ENCODE results near the gene PRKCB. TPM values are rescaled to one million over a fixed set of nuclear protein-coding genes. Genes with fewer than 3 reads are reported as not detected.

The PRKCB gene
- total and polyA plus RNA-seq, 2 experiments from 2014 or later: 3.7 to 16.4 TPM

DNA sequence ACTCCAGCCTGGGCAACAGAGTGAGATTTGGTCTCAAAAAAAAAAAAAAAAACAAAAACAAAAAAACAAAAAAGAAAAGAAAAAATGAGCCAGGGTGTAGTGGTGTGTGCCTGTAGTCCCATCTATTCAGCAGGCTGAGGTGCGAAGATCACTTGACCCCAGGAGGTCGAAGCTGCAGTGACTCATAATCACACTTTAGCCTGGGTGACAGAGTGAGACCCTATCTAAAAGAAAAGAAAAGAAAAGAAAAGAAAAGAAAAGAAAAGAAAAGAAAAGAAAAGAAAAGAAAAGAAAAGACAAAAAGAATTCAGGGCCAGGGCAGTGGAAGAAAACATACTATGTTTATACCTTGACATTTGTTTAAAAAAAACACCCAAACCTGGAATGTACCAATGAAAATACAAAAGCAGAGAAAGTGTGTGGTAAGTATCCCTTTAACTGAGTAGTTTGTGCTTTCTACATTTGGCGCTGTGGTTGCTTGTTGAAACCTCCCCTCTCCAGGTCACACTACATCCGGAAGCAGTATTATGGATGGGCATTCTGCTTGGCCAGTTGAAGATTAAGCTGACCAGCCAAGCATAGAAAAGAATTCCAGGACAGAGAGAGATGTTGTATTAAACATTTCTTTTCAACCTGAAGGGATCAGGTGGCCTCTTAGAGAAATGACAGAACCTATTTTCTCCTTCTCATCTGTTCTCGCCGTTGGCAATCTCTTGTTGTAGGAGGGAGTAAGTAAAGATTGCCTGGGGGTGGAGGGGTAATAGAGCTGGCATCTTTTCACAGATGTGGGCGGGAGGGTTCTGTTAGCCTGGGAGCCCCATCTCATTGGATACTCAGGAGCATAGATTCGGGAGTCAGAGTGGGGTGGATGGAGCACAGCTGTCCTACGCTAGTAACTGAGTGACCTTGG is 12.1 kb upstream of the PRKCB start (continued):
- TF ChIP-seq, protein P1, sequence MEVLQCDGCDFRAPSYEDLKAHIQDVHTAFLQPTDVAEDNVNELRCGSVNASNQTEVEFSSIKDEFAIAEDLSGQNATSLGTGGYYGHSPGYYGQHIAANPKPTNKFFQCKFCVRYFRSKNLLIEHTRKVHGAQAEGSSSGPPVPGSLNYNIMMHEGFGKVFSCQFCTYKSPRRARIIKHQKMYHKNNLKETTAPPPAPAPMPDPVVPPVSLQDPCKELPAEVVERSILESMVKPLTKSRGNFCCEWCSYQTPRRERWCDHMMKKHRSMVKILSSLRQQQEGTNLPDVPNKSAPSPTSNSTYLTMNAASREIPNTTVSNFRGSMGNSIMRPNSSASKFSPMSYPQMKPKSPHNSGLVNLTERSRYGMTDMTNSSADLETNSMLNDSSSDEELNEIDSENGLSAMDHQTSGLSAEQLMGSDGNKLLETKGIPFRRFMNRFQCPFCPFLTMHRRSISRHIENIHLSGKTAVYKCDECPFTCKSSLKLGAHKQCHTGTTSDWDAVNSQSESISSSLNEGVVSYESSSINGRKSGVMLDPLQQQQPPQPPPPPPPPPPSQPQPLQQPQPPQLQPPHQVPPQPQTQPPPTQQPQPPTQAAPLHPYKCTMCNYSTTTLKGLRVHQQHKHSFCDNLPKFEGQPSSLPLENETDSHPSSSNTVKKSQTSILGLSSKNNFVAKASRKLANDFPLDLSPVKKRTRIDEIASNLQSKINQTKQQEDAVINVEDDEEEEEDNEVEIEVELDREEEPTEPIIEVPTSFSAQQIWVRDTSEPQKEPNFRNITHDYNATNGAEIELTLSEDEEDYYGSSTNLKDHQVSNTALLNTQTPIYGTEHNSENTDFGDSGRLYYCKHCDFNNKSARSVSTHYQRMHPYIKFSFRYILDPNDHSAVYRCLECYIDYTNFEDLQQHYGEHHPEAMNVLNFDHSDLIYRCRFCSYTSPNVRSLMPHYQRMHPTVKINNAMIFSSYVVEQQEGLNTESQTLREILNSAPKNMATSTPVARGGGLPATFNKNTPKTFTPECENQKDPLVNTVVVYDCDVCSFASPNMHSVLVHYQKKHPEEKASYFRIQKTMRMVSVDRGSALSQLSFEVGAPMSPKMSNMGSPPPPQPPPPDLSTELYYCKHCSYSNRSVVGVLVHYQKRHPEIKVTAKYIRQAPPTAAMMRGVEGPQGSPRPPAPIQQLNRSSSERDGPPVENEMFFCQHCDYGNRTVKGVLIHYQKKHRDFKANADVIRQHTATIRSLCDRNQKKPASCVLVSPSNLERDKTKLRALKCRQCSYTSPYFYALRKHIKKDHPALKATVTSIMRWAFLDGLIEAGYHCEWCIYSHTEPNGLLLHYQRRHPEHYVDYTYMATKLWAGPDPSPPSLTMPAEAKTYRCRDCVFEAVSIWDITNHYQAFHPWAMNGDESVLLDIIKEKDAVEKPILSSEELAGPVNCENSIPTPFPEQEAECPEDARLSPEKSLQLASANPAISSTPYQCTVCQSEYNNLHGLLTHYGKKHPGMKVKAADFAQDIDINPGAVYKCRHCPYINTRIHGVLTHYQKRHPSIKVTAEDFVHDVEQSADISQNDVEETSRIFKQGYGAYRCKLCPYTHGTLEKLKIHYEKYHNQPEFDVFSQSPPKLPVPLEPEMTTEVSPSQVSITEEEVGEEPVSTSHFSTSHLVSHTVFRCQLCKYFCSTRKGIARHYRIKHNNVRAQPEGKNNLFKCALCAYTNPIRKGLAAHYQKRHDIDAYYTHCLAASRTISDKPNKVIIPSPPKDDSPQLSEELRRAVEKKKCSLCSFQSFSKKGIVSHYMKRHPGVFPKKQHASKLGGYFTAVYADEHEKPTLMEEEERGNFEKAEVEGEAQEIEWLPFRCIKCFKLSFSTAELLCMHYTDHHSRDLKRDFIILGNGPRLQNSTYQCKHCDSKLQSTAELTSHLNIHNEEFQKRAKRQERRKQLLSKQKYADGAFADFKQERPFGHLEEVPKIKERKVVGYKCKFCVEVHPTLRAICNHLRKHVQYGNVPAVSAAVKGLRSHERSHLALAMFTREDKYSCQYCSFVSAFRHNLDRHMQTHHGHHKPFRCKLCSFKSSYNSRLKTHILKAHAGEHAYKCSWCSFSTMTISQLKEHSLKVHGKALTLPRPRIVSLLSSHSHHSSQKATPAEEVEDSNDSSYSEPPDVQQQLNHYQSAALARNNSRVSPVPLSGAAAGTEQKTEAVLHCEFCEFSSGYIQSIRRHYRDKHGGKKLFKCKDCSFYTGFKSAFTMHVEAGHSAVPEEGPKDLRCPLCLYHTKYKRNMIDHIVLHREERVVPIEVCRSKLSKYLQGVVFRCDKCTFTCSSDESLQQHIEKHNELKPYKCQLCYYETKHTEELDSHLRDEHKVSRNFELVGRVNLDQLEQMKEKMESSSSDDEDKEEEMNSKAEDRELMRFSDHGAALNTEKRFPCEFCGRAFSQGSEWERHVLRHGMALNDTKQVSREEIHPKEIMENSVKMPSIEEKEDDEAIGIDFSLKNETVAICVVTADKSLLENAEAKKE (CRISPR knock-in tag; IDR thresholded peaks at IDR 0.05): no peak
- TF ChIP-seq POLR2AphosphoS5 (IDR thresholded peaks at IDR 0.05; ENCODE audit: low read depth) (no peak), STAT1 (IDR thresholded peaks at IDR 0.05; ENCODE audit: unreplicated experiment) (no peak)

GRCh38 chr16:23824909-23825308 is 10.9 kb upstream of the PRKCB start:
- no peaks in the 10 kb centered on the region for H3K4me1 Mint-ChIP-seq
- Histone ChIP-seq H4K20me1 (replicated peaks; ENCODE audit: insufficient read depth) (no peaks in the 10 kb centered on the region), H3K79me2 (replicated peaks; ENCODE audit: insufficient read depth) (no peaks in the 10 kb centered on the region), H3K4me1 (ENCODE audit: insufficient read depth) (no peaks in the 10 kb centered on the region), H3K27me3 (ENCODE audit: insufficient read depth) (no peaks in the 10 kb centered on the region), H3F3A (replicated peaks; ENCODE audit: low read depth) (no peaks in the 10 kb centered on the region), H3K4me2 (no peak overlapping the region), H3K27ac (ENCODE audit: low read depth) (no peak overlapping the region), H3K36me3 (ENCODE audit: insufficient read depth) (no peaks in the 10 kb centered on the region), H3K4me3 (no peak overlapping the region), H2AFZ (no peak overlapping the region), H3K9me2 (ENCODE audit: insufficient read depth) (no peaks in the 10 kb centered on the region)
- no peak overlapping the region for H3K4me3 Mint-ChIP-seq
- no peak overlapping the region for H3K27ac Mint-ChIP-seq
- peaks cover 2% of the 10 kb centered on the region for H3K27me3 Mint-ChIP-seq (ENCODE audit: insufficient read depth, low read depth, poor library complexity)
- peaks cover 10% of the 10 kb centered on the region; the same call in 2 of the 3 replicates for H3K9me3 Mint-ChIP-seq
- no peak for DNase-seq (ENCODE audit: low spot score)
- no peaks in the 10 kb centered on the region for H3K36me3 Mint-ChIP-seq (ENCODE audit: low read depth)
- no peak for ATAC-seq
- no peak for TF ChIP-seq STAT1 (IDR thresholded peaks at IDR 0.05; ENCODE audit: unreplicated experiment)
- no peak for TF ChIP-seq NANOG (IDR thresholded peaks at IDR 0.05; ENCODE audit: borderline replicate concordance)
- TF ChIP-seq CREB1 (CRISPR knock-in tag; IDR thresholded peaks at IDR 0.05; ENCODE audit: low read depth): no peak
- TF ChIP-seq EZH2phosphoT487 (IDR thresholded peaks at IDR 0.05; ENCODE audit: unreplicated experiment): no peak
- no peak for TF ChIP-seq EZH2 (IDR thresholded peaks at IDR 0.05; ENCODE audit: low read depth, unreplicated experiment)
- TF ChIP-seq, protein P2, sequence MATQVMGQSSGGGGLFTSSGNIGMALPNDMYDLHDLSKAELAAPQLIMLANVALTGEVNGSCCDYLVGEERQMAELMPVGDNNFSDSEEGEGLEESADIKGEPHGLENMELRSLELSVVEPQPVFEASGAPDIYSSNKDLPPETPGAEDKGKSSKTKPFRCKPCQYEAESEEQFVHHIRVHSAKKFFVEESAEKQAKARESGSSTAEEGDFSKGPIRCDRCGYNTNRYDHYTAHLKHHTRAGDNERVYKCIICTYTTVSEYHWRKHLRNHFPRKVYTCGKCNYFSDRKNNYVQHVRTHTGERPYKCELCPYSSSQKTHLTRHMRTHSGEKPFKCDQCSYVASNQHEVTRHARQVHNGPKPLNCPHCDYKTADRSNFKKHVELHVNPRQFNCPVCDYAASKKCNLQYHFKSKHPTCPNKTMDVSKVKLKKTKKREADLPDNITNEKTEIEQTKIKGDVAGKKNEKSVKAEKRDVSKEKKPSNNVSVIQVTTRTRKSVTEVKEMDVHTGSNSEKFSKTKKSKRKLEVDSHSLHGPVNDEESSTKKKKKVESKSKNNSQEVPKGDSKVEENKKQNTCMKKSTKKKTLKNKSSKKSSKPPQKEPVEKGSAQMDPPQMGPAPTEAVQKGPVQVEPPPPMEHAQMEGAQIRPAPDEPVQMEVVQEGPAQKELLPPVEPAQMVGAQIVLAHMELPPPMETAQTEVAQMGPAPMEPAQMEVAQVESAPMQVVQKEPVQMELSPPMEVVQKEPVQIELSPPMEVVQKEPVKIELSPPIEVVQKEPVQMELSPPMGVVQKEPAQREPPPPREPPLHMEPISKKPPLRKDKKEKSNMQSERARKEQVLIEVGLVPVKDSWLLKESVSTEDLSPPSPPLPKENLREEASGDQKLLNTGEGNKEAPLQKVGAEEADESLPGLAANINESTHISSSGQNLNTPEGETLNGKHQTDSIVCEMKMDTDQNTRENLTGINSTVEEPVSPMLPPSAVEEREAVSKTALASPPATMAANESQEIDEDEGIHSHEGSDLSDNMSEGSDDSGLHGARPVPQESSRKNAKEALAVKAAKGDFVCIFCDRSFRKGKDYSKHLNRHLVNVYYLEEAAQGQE (IDR thresholded peaks at IDR 0.05; ENCODE audit: unreplicated experiment): no peak
- TF ChIP-seq ZNF114 (CRISPR knock-in tag; IDR thresholded peaks at IDR 0.05): no peak
- no peak for TF ChIP-seq POLR2AphosphoS5 (IDR thresholded peaks at IDR 0.05; ENCODE audit: low read depth)
